NCI-H2196 treated with DMSO at 0.1 percent for 48 hours (cell line): ENCODE data around the gene KCNQ5.

Experiments used
- DNase-seq: peaks from one replicate; lab custom pipeline; 2025; ENCODE audit not compliant: unreplicated experiment; lab: John Stamatoyannopoulos, UW

Gene KCNQ5

DNA sequence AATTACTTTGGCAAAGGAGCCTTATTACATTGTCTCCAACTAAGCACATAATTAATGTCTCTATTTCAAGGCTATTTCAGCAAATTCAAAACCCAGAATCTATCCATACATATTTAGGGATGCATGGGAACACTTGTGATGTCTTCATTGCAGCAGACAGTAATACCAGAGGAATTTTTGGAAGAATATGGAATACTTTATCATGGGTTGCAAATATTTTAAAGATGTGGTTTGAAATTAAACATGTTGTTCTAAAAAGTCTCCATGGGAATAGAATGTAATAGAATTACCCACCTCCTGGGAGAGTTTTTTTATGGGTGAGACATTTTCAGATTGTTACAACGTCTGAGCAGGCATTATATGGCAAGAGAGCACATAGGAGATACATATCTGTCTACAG, 170.8 kb downstream of the KCNQ5 start:
- no peak for DNase-seq

DNA sequence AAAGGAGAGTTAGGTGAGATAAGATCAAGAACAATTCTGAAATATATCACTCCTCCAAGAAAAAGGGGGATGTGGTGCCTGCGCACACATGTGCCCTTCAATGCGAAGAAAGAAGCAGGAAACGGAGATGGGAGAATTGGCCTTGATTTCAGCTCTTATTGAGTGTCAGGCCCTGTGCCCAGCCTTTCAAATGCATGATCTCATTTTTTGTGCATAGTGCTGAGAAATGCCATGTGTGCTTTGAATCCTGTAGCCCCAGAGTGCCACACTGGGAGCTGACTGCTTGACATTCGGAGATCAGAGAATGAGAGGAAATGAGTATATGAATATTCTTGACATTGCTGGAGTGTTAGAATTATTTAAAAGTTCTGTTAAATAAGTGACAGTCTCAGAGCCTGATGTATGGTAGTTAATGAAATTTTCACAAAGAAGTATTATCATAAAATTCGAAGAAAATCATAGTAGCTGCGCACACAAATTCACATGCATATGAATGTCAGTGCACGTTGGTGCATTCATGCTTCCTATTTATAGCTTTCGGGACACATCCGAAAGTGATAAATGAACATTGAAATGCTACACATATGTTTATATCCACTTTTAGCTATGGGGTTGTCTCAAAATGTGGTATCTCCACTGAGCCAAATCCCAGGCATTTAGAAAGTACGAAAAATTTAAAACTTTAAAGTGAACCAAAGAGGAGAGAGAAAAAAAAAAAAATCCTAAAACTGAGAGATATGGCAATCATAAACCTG, 172.0 kb downstream of the KCNQ5 start:
- no peak for DNase-seq

DNA sequence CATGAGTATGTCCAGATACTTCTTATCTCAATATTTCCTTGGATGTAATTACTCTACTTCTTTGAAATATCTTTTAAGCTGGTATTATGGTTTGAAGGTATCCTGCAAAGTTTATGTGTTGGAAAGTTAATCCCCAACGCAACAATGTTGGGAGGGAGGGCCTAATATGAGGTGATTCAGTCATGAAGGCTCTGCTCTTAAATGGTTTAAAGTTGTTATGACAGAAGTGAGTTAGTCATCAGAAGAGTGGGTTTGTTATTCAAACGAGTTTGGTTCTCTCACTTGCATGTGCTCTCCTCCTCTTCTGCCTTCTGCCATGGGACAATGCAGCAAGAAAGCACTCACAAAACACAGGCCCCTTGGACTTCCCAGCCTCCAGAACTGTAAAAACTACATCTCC, 176.3 kb downstream of the KCNQ5 start:
- no peak for DNase-seq

DNA sequence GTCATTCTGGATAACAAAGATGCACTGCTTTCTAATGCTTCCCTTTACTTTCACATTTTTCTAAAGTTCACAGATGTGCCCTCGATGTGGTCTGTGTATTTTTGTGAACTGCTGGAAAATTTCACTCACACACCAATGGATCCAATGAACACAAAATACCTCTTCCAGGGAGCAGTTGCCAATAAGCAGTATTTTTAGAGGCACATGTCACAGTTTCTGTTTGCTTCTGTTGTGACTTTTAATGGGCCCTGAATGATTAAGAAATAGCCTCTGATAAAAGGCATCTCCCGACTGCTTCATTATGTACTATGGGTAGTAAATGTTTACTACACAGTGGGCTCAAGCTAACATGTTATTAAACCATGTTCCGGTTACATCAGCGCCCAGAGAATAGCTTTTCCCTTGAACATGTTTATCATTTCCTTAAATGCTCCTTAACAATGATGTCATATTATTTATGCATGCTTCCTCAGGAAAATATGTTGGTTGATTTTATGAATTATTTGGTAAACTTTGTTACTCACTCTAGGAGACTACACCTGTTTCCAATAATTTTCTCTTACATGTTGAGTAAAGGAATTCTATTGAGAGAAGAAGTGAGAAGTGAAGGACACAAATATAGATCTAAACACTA, 188.0 kb downstream of the KCNQ5 start:
- no peak for DNase-seq

DNA sequence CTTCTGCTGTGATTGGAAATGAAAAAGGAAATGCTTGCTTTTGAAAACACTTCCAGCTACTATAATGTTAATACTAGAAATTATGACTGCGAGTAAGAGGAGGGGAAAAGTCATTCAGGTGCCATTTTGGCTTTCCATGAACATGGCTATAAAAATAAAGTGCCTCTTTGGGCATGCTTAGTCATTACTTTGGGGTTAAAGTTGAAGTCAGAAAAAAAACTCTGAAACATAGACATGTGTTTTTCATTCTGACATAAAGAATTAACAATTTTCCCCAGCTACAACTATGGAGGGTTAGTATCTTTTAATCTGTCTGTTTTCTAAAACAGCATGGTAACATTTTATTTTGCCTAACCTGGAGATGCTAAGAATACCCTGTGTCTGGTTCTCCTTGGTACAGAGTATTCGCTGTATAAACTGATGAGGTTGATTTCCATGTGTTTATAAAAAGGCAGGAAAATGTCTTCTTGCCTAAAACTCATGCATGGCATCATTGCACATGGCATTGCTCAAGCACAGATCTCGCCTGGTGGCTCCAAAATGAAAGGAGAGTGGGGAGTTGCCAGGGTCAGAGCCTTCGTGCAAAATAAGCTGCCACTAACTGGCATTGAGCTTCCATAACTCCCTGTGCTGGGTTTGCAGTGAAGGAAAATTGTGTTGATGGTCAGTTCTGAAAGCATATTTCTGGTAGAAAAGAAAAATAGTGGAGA, 188.9 kb downstream of the KCNQ5 start:
- no peak for DNase-seq

DNA sequence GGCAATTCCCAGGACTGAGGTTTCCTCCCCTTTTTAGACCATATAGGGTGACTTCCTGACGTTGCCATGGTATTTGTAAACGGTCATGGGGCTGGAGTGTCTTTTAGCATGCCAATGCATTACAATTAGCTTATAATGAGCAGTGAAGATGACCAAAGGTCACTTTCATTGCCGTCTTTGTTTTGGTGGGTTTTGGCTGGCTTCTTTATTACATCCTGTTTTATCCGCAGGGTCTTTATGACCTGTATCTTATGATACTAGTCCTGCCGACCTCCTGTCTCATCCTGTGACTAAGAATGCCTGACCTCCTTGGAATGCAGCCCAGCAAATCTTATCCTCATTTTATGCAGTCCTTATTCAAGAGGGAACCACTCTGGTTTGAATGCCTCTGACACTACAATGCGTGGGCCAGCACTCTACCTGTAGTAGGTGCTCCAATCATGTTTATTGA, 190.1 kb downstream of the KCNQ5 start:
- no peak for DNase-seq

DNA sequence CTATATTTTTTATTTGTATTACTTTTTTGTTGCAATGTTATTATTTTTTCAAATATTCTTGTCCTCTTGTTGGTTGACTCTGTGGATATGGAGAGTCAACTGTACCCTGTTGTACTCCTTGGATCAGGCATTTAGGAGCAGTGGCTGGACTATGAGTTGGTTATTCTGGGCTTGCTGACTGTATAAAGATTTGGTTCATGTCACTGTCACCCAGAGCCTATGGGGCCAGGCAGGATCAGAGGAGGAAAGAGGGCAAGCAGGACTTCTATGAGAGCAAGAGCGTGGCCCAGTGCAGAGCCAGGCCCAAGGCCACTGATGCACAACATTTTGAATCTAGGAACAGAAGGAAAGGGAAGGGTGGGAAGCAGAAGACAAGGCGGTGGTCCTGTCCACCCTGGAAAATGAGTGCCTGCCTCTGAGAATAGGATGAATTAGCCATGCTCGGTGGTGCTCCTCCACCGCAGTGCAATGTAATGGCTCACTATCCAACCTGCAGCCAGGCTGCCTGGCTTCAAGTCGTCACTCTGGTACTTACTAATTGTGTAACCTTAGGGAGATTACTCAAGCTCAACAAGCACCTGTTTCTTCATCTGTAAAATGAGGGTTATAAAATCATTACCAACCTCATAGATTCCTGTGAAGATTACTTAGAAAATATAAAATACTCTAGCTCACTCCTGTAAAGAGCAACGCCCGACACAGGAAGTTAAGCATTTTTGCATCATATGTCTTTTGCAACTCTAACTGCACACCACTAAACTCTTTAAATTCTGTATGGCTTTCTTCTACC, 192.1 kb downstream of the KCNQ5 start:
- DNase-seq = no peak

DNA sequence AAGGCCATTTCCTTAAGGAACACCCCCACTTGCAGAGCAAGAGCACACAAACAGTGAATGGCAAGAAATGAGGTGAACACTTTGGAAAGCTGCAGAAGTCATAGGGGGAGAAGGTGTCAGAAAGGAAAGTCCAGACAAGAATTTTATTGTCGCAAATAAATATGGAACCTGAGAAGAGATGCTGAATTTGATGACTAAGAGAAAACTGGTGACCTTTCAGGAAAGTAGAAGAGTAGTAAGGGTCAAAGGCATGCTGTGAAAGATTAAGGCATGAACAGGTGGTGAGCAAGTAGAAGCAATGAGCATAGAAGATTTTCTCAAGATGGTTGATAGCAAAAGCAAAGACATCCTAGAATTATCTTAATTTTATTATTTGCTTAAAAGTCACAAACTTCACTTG, 194.2 kb downstream of the KCNQ5 start:
- no peak for DNase-seq

DNA sequence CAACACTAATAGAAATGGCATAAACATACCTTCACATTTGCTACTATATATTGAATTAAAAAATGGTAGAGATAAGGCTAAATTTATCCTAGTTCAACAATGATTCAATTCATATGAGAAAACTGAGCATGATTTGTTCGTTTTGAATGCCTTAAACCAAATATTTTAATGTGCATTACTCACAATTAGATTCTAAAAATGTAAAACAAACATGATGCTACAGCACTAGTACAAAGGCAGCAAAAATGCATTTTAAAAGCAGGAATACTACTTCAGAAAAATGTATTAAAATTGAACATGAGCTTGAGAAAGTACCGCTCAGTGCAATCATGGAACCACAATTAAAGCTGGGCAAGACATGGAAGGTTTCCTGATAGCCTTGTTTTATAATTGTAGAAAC, 195.3 kb downstream of the KCNQ5 start:
- no peak for DNase-seq

DNA sequence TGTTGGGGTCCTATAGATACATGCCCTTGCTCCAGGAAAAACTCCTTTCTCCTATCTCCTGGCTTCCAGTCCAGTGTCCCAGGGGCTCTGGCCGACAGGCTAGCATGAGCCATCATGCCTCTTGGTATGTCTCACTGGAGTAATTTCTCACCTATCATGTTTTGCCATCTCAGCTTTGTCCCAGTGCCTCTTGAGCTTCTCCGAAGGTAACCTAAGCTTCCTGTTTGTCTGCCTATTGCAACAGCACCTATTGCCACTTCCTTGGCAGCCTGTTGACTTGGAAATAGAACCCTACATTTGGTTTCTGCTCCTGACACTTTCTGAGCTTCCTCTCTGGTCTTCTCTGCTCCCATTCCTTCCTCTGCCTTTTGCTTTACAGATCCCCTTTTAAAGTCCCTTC, 197.7 kb downstream of the KCNQ5 start:
- DNase-seq = no peak

DNA sequence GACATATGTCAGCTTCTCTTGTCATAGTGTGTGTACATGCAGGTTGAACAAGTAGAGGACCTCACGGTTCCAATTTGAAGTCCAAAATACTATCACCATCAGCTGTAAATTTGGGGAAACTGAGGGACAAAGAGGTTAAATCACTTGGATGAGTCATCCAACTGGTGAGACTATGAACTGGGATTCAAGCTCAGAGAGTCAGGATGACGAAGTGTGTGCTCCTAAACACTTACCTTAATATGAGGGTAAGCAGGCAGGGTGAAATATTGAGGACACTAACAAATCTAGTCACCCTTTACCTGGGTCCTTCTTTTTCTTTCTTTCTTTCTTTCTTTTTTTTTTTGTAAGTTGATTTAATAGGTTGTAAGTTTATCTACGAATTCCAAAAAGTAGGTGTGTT, 198.3 kb downstream of the KCNQ5 start:
- DNase-seq = no peak

DNA sequence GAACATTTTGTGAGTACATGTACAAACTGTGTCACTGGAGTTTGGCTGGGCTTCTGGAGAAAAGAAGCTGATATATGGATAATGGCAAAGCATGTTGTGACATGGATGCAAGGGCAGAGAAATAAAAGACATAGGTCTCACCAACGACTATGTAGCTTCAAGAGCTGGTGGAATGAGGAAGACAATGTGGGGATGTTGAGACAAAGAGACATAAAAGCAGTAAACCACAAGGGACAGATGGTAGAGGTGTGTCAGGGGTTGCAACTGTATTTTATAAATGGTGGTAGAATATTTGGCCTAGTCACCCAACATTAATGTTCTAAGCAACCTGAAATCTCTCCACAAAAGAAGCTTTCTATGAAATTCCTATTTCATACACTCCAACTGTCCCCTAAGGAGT, 199.0 kb downstream of the KCNQ5 start:
- DNase-seq = no peak

DNA sequence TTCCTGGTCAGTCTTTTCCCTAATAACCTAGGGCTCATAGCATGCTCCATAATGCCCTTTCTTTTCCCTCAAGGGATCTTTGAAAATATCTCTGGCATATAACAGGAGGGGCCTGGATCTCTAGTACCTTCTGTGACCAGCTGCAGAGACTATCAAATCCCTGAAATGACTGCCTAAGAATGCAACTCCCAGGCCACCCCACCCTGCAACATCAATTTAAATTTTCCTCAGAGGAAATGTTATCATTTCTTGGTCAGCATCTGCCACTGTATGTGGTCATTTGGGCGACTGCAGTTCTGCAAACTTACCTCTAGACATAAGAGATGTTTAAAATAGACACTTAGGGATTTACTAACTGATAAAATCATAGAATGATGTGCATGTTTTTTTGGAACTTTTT, 200.2 kb downstream of the KCNQ5 start:
- DNase-seq = no peak

DNA sequence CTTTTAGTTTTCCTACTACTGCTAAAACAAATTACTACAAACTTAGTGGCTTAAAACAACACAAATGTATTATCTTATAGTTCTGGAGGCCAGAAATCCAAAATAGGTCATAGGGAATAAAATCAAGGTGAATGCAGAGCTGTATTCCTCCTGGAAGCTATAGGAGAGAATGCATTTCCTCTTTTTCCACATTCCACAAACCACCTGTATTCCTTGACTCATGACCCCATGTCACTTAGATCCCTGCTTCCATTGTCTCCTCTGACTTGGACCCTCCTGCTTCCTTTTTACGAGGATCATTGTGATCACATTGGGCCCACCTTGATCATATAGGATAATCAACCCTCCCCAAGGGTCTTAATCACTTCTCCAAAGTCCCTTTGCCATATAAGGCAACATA, 200.8 kb downstream of the KCNQ5 start:
- DNase-seq = no peak

DNA sequence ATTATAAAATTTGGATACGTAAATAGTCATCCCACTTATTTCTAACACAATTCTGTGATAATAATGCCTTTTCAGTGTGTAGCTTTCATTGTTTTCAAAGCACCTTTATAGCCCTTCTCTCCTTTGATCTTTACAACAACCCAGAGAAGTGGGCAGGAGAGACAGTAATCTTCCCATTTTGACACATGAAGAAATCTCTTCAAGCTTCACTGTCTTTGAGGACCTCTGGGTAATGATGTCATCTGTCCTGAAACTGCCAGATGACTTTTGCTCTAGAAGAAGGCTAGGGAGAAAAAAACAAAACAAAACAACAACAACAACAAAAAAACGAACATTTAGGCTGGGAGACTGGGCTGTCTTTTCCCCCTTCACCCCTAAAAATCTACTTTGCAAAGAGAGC, 203.0 kb downstream of the KCNQ5 start:
- DNase-seq = no peak

DNA sequence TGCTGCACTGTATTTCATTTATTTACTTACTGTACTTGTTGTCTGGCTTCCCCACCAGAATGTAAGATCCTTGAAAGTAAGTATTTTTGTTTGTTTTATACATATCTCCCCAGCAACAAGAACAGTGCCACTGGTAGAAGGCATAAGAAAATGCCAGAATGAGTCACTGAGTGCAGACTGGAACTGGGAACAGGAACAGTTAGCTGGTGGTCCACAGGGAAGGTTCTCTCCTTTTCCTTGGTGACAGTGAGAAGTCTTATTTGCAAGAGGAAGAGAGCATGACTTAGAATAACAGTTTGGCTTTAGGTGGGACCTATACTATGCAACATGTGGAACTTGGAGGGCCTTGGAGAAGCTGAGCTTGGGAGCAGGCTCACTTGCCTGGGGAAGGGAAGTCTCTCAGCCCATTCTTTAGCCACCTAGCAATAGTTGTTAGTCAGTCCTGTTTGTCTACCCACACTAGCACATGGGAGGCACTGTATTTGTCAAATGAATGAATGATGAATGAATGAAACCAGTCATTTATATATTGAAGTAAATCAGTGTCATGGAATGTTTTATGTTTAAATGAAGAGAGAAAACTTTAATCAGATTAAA, 203.5 kb downstream of the KCNQ5 start:
- DNase-seq = no peak

DNA sequence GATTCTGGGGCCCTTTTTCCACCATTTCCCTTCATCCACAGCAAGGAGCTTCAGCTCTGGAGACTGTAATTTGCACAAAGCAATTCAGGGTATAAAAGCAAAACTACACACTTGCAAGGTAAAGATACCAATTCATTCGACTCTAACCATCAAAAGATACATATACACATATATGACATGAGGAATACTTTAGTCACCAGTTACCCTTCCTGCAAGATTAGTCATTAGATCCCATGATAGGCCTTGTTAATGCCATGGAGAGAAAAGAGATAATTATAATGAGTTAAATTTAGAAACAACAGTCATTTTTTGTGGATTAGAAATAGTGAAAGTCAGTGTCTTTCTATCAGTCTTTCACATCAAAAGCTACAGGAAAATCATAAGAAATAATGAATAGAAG, 204.2 kb downstream of the KCNQ5 start:
- no peak for DNase-seq

DNA sequence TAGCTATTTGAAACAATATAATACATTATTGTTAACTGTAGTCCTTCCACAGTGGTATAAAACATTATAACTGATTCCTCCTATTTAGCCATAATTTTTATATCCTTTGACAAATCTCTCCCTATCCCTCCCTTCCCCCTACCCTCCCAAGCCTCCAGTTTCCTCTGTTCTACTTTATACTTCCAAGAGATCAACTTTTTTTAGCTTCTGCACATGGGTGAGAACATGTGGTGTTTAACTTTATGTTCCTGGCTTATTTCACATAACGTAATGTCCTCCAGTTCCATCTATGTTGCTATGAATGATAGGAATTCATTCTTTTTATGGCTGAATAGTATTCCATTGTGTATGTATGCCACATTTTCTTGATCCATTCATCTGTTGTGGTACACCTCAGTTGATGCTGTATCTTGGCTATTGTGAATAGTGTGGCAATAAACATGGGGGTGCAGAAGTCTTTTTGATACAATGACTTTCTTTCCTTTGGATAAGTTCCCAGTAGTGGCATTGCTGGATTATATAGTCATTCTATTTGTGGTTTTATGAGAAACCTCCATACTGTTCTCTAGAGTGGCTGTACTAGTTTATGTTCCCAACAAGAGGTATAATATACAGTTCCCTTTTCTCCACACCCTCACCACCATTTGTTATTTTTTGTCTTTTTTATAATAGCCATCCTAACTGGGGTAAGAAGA, 205.0 kb downstream of the KCNQ5 start:
- DNase-seq = no peak

DNA sequence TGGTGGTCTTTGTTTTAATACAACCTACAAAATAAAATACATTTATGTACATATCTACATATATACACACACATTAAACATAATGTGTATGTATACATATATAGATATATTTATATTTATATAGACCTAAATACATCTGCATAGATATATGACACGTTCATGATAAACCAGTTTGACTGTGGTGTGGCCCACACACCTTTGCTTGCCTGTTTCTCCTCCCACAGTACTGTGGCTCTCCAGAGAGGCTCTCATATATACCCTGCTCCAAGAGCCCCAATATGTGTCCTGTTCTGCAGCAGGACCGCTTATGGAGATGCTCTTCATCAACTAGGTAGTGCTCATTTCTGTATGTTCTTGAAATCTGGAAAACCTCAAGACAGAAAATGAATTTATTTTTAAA, 207.0 kb downstream of the KCNQ5 start:
- DNase-seq = no peak

DNA sequence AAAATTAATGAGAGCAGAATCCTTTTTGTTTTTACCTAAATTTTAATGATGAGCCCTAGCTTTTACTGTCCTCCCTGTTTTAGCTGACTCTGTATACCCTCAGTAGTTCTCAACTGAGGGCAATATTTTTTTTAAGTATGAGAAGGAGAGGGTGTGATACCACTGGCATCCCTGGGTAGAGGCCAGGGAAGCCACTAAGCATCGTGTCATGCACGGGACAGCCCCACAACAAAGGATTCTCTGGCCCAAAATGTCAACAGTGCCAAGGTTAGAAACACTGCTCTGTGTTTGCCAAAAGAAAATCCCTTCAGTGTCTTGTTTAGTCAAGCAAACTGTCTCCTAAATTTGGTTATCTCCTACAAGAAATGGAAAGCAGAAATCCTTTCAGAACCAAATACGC, 210.4 kb downstream of the KCNQ5 start:
- DNase-seq = no peak

DNA sequence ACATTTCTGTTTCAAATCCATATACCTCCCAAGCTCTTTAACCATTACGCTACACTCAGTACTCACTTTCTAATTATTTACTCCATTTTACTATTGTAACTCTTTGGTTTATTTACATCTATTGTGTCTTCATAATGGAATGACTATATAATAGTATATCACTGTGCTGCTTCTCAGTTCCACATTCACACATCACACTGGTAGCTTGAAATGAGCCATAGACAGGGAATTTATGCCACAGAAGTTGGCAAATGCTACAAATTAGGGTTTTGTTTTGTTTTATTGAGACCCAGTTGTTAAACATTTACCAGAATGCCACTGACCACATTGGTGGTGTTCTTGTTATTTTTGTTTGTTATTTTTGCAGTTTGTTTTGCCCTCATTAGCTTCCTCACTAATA, 213.9 kb downstream of the KCNQ5 start:
- DNase-seq = no peak
